H1 (cell line): ENCODE measurements around the gene AGGF1. TPM values are rescaled to one million over a fixed set of nuclear protein-coding genes. Genes with fewer than 3 reads are reported as not detected.
A peak's percentile ranks its signal among the peaks of the same experiment; 100 is the strongest.

ENCODE experiments used
- CTCF ChIA-PET: fragments of 300-600 bp; sonication (Branson Sonifier 250); formaldehyde crosslinking; loops from one replicate; lab custom pipeline; 2021; ENCODE audit not compliant: partially characterized antibody; lab: Charles Lee
- POLR2A ChIA-PET: fragments of 300-600 bp; sonication (Branson Sonifier 250); formaldehyde crosslinking; loops from one replicate; lab custom pipeline; 2021; ENCODE audit warnings: inconsistent platforms; ENCODE audit not compliant: partially characterized antibody; lab: Charles Lee
- DNase-seq, 2 experiments: peaks; one replicate each; pipeline versions ENCODE4 v3.0.0 to v3.0.0-alpha.2; 2010 to 2022; ENCODE audit warnings: low spot score in 2 of 2, low read depth in 1 of 2, mixed read lengths in 1 of 2
- FAIRE-seq: peaks from 2 replicates; lab custom pipeline; 2011; peaks lifted over from hg19 to GRCh38; lab: Jason Lieb, UNC
- H2AFZ ChIP-seq: 2 replicates; pipeline ENCODE4 v1.8.1; 2012; ENCODE audit warnings: low read length, inconsistent platforms
- H2AK5ac ChIP-seq: 2 replicates; pipeline ENCODE4 v1.6.1; 2013; ENCODE audit warnings: low read depth, low read length
- H2BK120ac ChIP-seq: replicated peaks from 2 replicates; pipeline ENCODE3; 2013; ENCODE audit warnings: low read depth, low read length, inconsistent platforms
- H2BK12ac ChIP-seq: 2 replicates; pipeline ENCODE4 v1.6.1; 2013; ENCODE audit warnings: low read depth, low read length
- H2BK15ac ChIP-seq: 2 replicates; pipeline ENCODE4 v1.6.1; 2013; ENCODE audit warnings: low read length
- H2BK20ac ChIP-seq: 2 replicates; pipeline ENCODE4 v1.6.1; 2013; ENCODE audit warnings: low read length
- H2BK5ac ChIP-seq: 2 replicates; pipeline ENCODE4 v1.6.1; 2013; ENCODE audit warnings: low read depth, low read length
- H3K14ac ChIP-seq: 2 replicates; pipeline ENCODE4 v1.6.1; 2013; ENCODE audit warnings: inconsistent platforms; ENCODE audit not compliant: insufficient read length
- H3K18ac ChIP-seq: 2 replicates; pipeline ENCODE4 v1.6.1; 2013; ENCODE audit warnings: low read length; ENCODE audit errors: extremely low read depth
- H3K23ac ChIP-seq: 2 replicates; pipeline ENCODE4 v1.6.1; 2013; ENCODE audit warnings: inconsistent platforms; ENCODE audit not compliant: insufficient read length
- H3K23me2 ChIP-seq: 2 replicates; pipeline ENCODE4 v1.6.1; 2013; ENCODE audit warnings: low read depth, low read length
- H3K27ac ChIP-seq: 2 replicates; pipeline ENCODE4 v1.6.1; 2011; ENCODE audit warnings: low read depth, low read length, inconsistent platforms
- H3K27me3 ChIP-seq, 4 experiments: replicated peaks in 1 of 4; 1 replicate in 1 of 4; 2 replicates in 3 of 4; pipeline versions ENCODE4 v1.6.1 to v1.8.1; 2011 to 2013; ENCODE audit warnings: low read length in 3 of 4, mild to moderate bottlenecking in 3 of 4, inconsistent platforms in 2 of 4, mixed read lengths in 2 of 4, moderate library complexity in 1 of 4; ENCODE audit not compliant: control insufficient read depth in 3 of 4, insufficient read depth in 3 of 4; ENCODE audit errors: extremely low read depth in 1 of 4
- H3K36me3 ChIP-seq, 4 experiments: 2 replicates each; pipeline versions ENCODE4 v1.6.1 to v1.8.1; 2011 to 2013; ENCODE audit warnings: mild to moderate bottlenecking in 4 of 4, low read length in 3 of 4, moderate library complexity in 2 of 4, control low read depth in 1 of 4, inconsistent platforms in 1 of 4; ENCODE audit not compliant: insufficient read depth in 4 of 4, control insufficient read depth in 2 of 4
- H3K4ac ChIP-seq: replicated peaks from 2 replicates; pipeline ENCODE3; 2013; ENCODE audit warnings: low read length, low read depth, mixed read lengths, inconsistent platforms; ENCODE audit not compliant: insufficient read length
- H3K4me1 ChIP-seq, 4 experiments: replicated peaks in 1 of 4; 1 replicate in 1 of 4; 2 replicates in 3 of 4; pipeline versions ENCODE4 v1.6.1 to v1.8.1; 2011 to 2013; ENCODE audit warnings: low read length in 3 of 4, inconsistent platforms in 2 of 4, mixed read lengths in 1 of 4; ENCODE audit not compliant: insufficient read depth in 4 of 4, control insufficient read depth in 3 of 4
- H3K4me2 ChIP-seq, 2 experiments: 2 replicates each; pipeline versions ENCODE4 v1.6.1 to v1.8.1; 2011 to 2013; ENCODE audit warnings: low read depth in 2 of 2, low read length in 2 of 2, control low read depth in 1 of 2, inconsistent platforms in 1 of 2, mild to moderate bottlenecking in 1 of 2; ENCODE audit not compliant: insufficient read depth in 1 of 2
- H3K4me3 ChIP-seq, 4 experiments: fragments of 200-600, 300-600 bp in 1 of 4; sonication (generic), shearing (Covaris generic), sonication (Bioruptor Twin) in 1 of 4; 2 replicates each; pipeline versions ENCODE4 v1.5.1 to v1.8.1; 2011 to 2016; ENCODE audit warnings: low read length in 4 of 4, low read depth in 3 of 4, control low read depth in 2 of 4, inconsistent platforms in 2 of 4, mild to moderate bottlenecking in 2 of 4, mixed read lengths in 1 of 4, moderate library complexity in 1 of 4; ENCODE audit not compliant: insufficient read depth in 2 of 4; ENCODE audit errors: extremely low read depth in 1 of 4
- H3K56ac ChIP-seq: replicated peaks from 2 replicates; pipeline ENCODE3; 2013; ENCODE audit warnings: low read depth, mild to moderate bottlenecking, mixed read lengths, low read length, inconsistent platforms; ENCODE audit not compliant: insufficient read length
- H3K79me1 ChIP-seq: 2 replicates; pipeline ENCODE4 v1.6.1; 2013; ENCODE audit warnings: low read depth, low read length, control low read depth
- H3K79me2 ChIP-seq, 2 experiments: 2 replicates each; pipeline versions ENCODE4 v1.6.1 to v1.8.1; 2012 to 2013; ENCODE audit warnings: low read length in 2 of 2, mild to moderate bottlenecking in 2 of 2, inconsistent platforms in 1 of 2; ENCODE audit not compliant: insufficient read depth in 2 of 2, control insufficient read depth in 1 of 2
- H3K9ac ChIP-seq, 4 experiments: replicated peaks in 1 of 4; 1 replicate in 1 of 4; 2 replicates in 3 of 4; pipeline versions ENCODE4 v1.6.1 to v1.8.1; 2011 to 2013; ENCODE audit warnings: low read depth in 3 of 4, low read length in 3 of 4, control low read depth in 2 of 4, mild to moderate bottlenecking in 2 of 4, moderate library complexity in 2 of 4, inconsistent platforms in 1 of 4; ENCODE audit errors: extremely low read depth in 1 of 4
- H3K9me3 ChIP-seq, 2 experiments: 2 replicates each; pipeline versions ENCODE4 v1.6.1 to v1.8.1; 2012 to 2013; ENCODE audit warnings: mild to moderate bottlenecking in 2 of 2, moderate library complexity in 2 of 2, control low read depth in 1 of 2, inconsistent platforms in 1 of 2, low read depth in 1 of 2, low read length in 1 of 2, mixed read lengths in 1 of 2; ENCODE audit not compliant: insufficient read depth in 2 of 2
- H4K20me1 ChIP-seq, 2 experiments: replicated peaks in 1 of 2; 2 replicates each; pipeline versions ENCODE3 to v1.8.1; 2011 to 2013; ENCODE audit warnings: inconsistent platforms in 2 of 2, low read length in 2 of 2, mild to moderate bottlenecking in 1 of 2; ENCODE audit not compliant: insufficient read depth in 2 of 2, control insufficient read depth in 1 of 2
- H4K5ac ChIP-seq: 2 replicates; pipeline ENCODE4 v1.6.1; 2013; ENCODE audit warnings: low read length, low read depth, mixed read lengths, inconsistent platforms; ENCODE audit not compliant: insufficient read length
- H4K8ac ChIP-seq: 2 replicates; pipeline ENCODE4 v1.8.0; 2013; ENCODE audit warnings: mild to moderate bottlenecking, moderate library complexity, low read length, inconsistent platforms; ENCODE audit not compliant: insufficient read depth; ENCODE audit errors: extremely low read depth
- H4K91ac ChIP-seq: replicated peaks from 2 replicates; pipeline ENCODE3; 2013; ENCODE audit warnings: low read length, mixed read lengths, inconsistent platforms; ENCODE audit not compliant: insufficient read length
- CBX5 ChIP-seq: fragments of 300-800, 300-1000 bp; sonication (generic); IDR thresholded peaks from 2 replicates; pipeline ENCODE4 v1.7.1; 2016; ENCODE audit warnings: antibody characterized with exemption, low read length, low read depth
- CHD1 ChIP-seq: IDR thresholded peaks from 2 replicates; pipeline ENCODE4 v1.6.1; 2012; ENCODE audit warnings: low read depth, low read length, improper control_type of control experiment
- E2F6 ChIP-seq: IDR thresholded peaks from 2 replicates; pipeline ENCODE4 v1.6.1; 2012; ENCODE audit warnings: inconsistent platforms
- HDAC2 ChIP-seq, 2 experiments: fragments of 300-600 bp in 1 of 2; sonication (generic) in 1 of 2; IDR thresholded peaks; 2 replicates each; pipeline ENCODE4 v1.6.1; 2011 to 2012; ENCODE audit warnings: low read depth in 2 of 2, low read length in 2 of 2, mild to moderate bottlenecking in 2 of 2, moderate library complexity in 2 of 2, borderline replicate concordance in 1 of 2, inconsistent platforms in 1 of 2
- MAX ChIP-seq: IDR thresholded peaks from 2 replicates; pipeline ENCODE4 v1.6.1; 2012; ENCODE audit warnings: inconsistent platforms
- PHF8 ChIP-seq: fragments of 200-600 bp; sonication (generic); conservative IDR thresholded peaks from 2 replicates; pipeline ENCODE4 v1.7.1; 2012; ENCODE audit warnings: low read depth, mild to moderate bottlenecking, inconsistent platforms, low read length, moderate library complexity
- POLR2AphosphoS5 ChIP-seq: IDR thresholded peaks from 2 replicates; pipeline ENCODE4 v1.6.1; 2011; ENCODE audit warnings: low read depth, low read length
- SIN3A ChIP-seq, 2 experiments: IDR thresholded peaks in 1 of 2; conservative IDR thresholded peaks in 1 of 2; 2 replicates each; pipeline ENCODE4 v1.6.1; 2011 to 2012; ENCODE audit warnings: low read length in 2 of 2, improper control_type of control experiment in 1 of 2, low read depth in 1 of 2, mild to moderate bottlenecking in 1 of 2
- TCF12 ChIP-seq: IDR thresholded peaks from 2 replicates; pipeline ENCODE4 v1.6.1; 2011; ENCODE audit warnings: low read depth, mild to moderate bottlenecking, low read length
- WGBS, 2 experiments: shearing (Covaris generic) in 1 of 2; methylation state at CpG; one replicate each; pipeline versions ENCODE4 v1.1.6 to v1.1.7; 2013 to 2015; ENCODE audit warnings: low lambda C conversion rate in 2 of 2, mixed read lengths in 2 of 2, inconsistent platforms in 1 of 2, low coverage in 1 of 2, missing lambda C conversion rate in 1 of 2; ENCODE audit not compliant: insufficient replicate concordance in 2 of 2, insufficient coverage in 1 of 2, insufficient read length in 1 of 2; ENCODE audit errors: extremely low coverage in 1 of 2, missing lambda C conversion rate in 1 of 2; 5-methylcytosine and 5-hydroxymethylcytosine counted together
- polyA plus RNA-seq, 7 experiments: library from polyadenylated mRNA; depleted of rRNA in 3 of 7; stranded (reverse) in 5 of 7; unstranded in 2 of 7; fragments of >200 nt in 5 of 7; fragments of 200-250 nt in 2 of 7; gene quantifications; 1 replicate in 5 of 7; 2 replicates in 1 of 7; 4 replicates in 1 of 7; pipeline versions ENCODE4 v1.2.1 to v1.2.3, GENCODE V29; 2011 to 2013; ENCODE audit warnings: missing spikeins in 2 of 7, mixed read lengths in 2 of 7
- total RNA-seq: library from RNA; stranded (reverse); fragmentation: NEBNext Ultra II Directional; extraction: Animal tissue kit (Norgen Biotek cat#: 25700); gene quantifications from 2 replicates; pipeline ENCODE4 v1.2.1, GENCODE V29; 2021

AGGF1 gene
- total and polyA plus RNA-seq, 2 of the 8 experiments (the other 6 are each of a cell fraction or from before 2014, with no cell fraction given) = 7.3 to 19.0 TPM

GRCh38 chr5:77087484-77088261, 57.5 kb downstream of the AGGF1 start:
- FAIRE-seq = peak; percentile 28
- ChIA-PET CTCF (interaction anchor here (0.6 to 1.9 kb wide), 11 partner anchors 10 to 1659 kb away, joined by 3 to 7 read pairs (median 3); partner anchors contain the start of gene AGGF1), POLR2A (interaction anchor here (0.6 to 5.4 kb wide), 17 partner anchors 8 to 1168 kb away, joined by 3 to 76 read pairs (median 8); partner anchors contain the start of genes AGGF1, F2RL1 and WDR41)
- WGBS, 2 experiments = 59% methylated on average over 16 of the region's 16 CpGs; no CpG with 5 or more reads in 1 of the 2 experiments
- Histone ChIP-seq H3K9ac (peak overlapping the region in 3 of 4 experiments; percentile 91 to 93 (median 92); a peak in 6 of 7 replicates), H4K5ac (peak overlapping the region; percentile 54), H2BK5ac (peak overlapping the region; percentile 99), H3K4me1 (peaks cover 6 to 10% (median 8%) of the 10 kb centered on the region in 4 experiments; a peak in 6 of 7 replicates), H2BK15ac (peak overlapping the region; percentile 73; the same call in 1 of the 2 replicates), H4K91ac (peak overlapping the region; percentile 89), H3K4ac (peak overlapping the region; percentile 17), H3K27me3 (no peaks in the 10 kb centered on the region), H3K23me2 (peaks cover 7% of the 10 kb centered on the region), H3K56ac (no peak overlapping the region), H2AFZ (peak overlapping the region; percentile 79), H4K20me1 (no peaks in the 10 kb centered on the region), H3K36me3 (peaks cover 0 to 7% (median 3%) of the 10 kb centered on the region in 4 experiments; a peak in 5 of 8 replicates), H2BK20ac (no peak overlapping the region), H3K27ac (no peak overlapping the region; the same call in 1 of the 2 replicates), H3K18ac (peak overlapping the region; percentile 95), H3K4me2 (peak overlapping the region; percentile 78 to 85), H3K23ac (no peak overlapping the region), H3K14ac (no peak overlapping the region), H3K79me1 (no peaks in the 10 kb centered on the region), H3K9me3 (peaks cover 0 to 4% of the 10 kb centered on the region in 2 experiments; a peak in 2 of 4 replicates), H2BK120ac (peak overlapping the region; percentile 52), H2BK12ac (peak overlapping the region; percentile 90), H4K8ac (peak overlapping the region; percentile 54; the same call in 1 of the 2 replicates), H3K79me2 (peaks cover 0 to 7% of the 10 kb centered on the region in 2 experiments; a peak in 1 of 4 replicates), H3K4me3 (peak overlapping the region; percentile 58 to 87 (median 74)), H2AK5ac (no peak overlapping the region)
- DNase-seq = peak in 1 of 2 experiments; percentile 48
- no peak for TF ChIP-seq E2F6
- no peak for TF ChIP-seq CHD1
- 0 out of 4 replicates have a peak, but pooled peaks of 1 of the 2 experiments have one; percentile 1 for TF ChIP-seq HDAC2 (IDR thresholded peaks at IDR 0.05; ENCODE audit: borderline replicate concordance in 1 of 2, low read depth in 2 of 2, low read length in 2 of 2)
- no peak for TF ChIP-seq SIN3A (conservative IDR thresholded peaks at IDR 0.05 in 1 of 2, IDR thresholded peaks at IDR 0.05 in 1 of 2; ENCODE audit: low read depth in 1 of 2, low read length in 2 of 2)
- no peak for TF ChIP-seq PHF8
- peak; percentile 29; the same call in 1 of the 2 replicates for TF ChIP-seq MAX
- TF ChIP-seq CBX5 = no peak
- no peak for TF ChIP-seq POLR2AphosphoS5
- no peak for TF ChIP-seq TCF12
